Karpas-422 (cell line): ENCODE results near the gene EYA4. TPM values are rescaled to one million over a fixed set of nuclear protein-coding genes. Genes with fewer than 3 reads are reported as not detected.
"Not testable (repeated sequence)": the region's sequence is repeated elsewhere in the genome, so short reads cannot be mapped to it uniquely, and the experiment has no call there.

Source experiments
- DNase-seq: peaks from one replicate; pipeline ENCODE4 v3.0.0-alpha.2; 2015
- H2AFZ ChIP-seq: fragments of 200-600 bp; sonication (generic); 2 replicates; pipeline ENCODE4 v1.6.1; 2014; ENCODE audit warnings: antibody characterized with exemption, low read length, mixed read lengths
- H3K27ac ChIP-seq: fragments of 200-600 bp; sonication (generic); 2 replicates; pipeline ENCODE4 v1.5.1; 2014; ENCODE audit warnings: mild to moderate bottlenecking, low read length, moderate library complexity
- H3K27me3 ChIP-seq: fragments of 200-600 bp; sonication (generic); 2 replicates; pipeline ENCODE4 v1.6.1; 2014; ENCODE audit warnings: low read length, mixed read lengths
- H3K36me3 ChIP-seq: fragments of 200-600 bp; sonication (generic); 2 replicates; pipeline ENCODE4 v1.6.1; 2014; ENCODE audit warnings: low read length, mixed read lengths; ENCODE audit not compliant: insufficient read depth
- H3K4me1 ChIP-seq: fragments of 200-600 bp; sonication (generic); 2 replicates; pipeline ENCODE4 v1.6.1; 2014; ENCODE audit warnings: mild to moderate bottlenecking, low read length, mixed read lengths
- H3K4me2 ChIP-seq: fragments of 200-600 bp; sonication (generic); 2 replicates; pipeline ENCODE4 v1.6.1; 2014; ENCODE audit warnings: low read length, low read depth, mild to moderate bottlenecking; ENCODE audit not compliant: poor library complexity, severe bottlenecking
- H3K4me3 ChIP-seq: fragments of 200-600 bp; sonication (generic); 2 replicates; pipeline ENCODE4 v1.5.1; 2014; ENCODE audit warnings: mild to moderate bottlenecking, antibody characterized with exemption, low read length, mixed read lengths
- H3K79me2 ChIP-seq: fragments of 200-600 bp; sonication (generic); 2 replicates; pipeline ENCODE4 v1.6.1; 2014; ENCODE audit warnings: mild to moderate bottlenecking, low read length, mixed read lengths
- H3K9ac ChIP-seq: fragments of 200-600 bp; sonication (generic); 2 replicates; pipeline ENCODE4 v1.6.0; 2014; ENCODE audit warnings: low read length
- H3K9me2 ChIP-seq: fragments of 200-600 bp; sonication (generic), shearing (Covaris generic); replicated peaks from 2 replicates; pipeline ENCODE4 v1.6.0; 2014; ENCODE audit warnings: mild to moderate bottlenecking, low read length, moderate library complexity; ENCODE audit not compliant: insufficient read depth
- H3K9me3 ChIP-seq: fragments of 300-700, 200-600 bp; sonication (generic); 2 replicates; pipeline ENCODE4 v1.6.1; 2014; ENCODE audit warnings: low read length, mixed read lengths
- H4K20me1 ChIP-seq: fragments of 200-600 bp; sonication (generic); 2 replicates; pipeline ENCODE4 v1.6.1; 2014; ENCODE audit warnings: mild to moderate bottlenecking, antibody characterized with exemption, low read length, low read depth; ENCODE audit not compliant: insufficient read depth
- total RNA-seq: library from RNA; depleted of rRNA; stranded (reverse); fragments of >200 nt; shearing (Covaris generic); gene quantifications from 2 replicates; pipeline ENCODE4 v1.2.3, GENCODE V29; 2014; ENCODE audit warnings: low replicate concordance

The EYA4 gene
- total RNA-seq, 1 experiment from 2014 or later: not detected

- Histone ChIP-seq H3K4me3 (no peak overlapping the region), H3K4me2 (no peak overlapping the region), H3K27me3 (no peaks in the 10 kb centered on the region), H4K20me1 (no peaks in the 10 kb centered on the region), H3K9me3 (no peaks in the 10 kb centered on the region), H3K9ac (no peak overlapping the region), H3K27ac (no peak overlapping the region), H3K79me2 (no peaks in the 10 kb centered on the region), H3K9me2 (no peaks in the 10 kb centered on the region), H3K36me3 (no peaks in the 10 kb centered on the region), H2AFZ (no peak overlapping the region), H3K4me1 (no peaks in the 10 kb centered on the region)
- no peak for DNase-seq
Measured at GRCh38 chr6:133393891-133394290, 152.7 kb downstream of the EYA4 start.

- Histone ChIP-seq H3K9ac (no peak overlapping the region), H2AFZ (no peak overlapping the region), H3K79me2 (no peaks in the 10 kb centered on the region), H3K27me3 (no peaks in the 10 kb centered on the region), H3K4me1 (no peaks in the 10 kb centered on the region), H3K27ac (no peak overlapping the region), H3K4me2 (no peak overlapping the region), H3K9me3 (no peaks in the 10 kb centered on the region), H3K36me3 (no peaks in the 10 kb centered on the region), H3K9me2 (no peaks in the 10 kb centered on the region), H3K4me3 (no peak overlapping the region), H4K20me1 (no peaks in the 10 kb centered on the region)
- DNase-seq: no peak
Measured at GRCh38 chr6:133394630-133395029, 153.5 kb downstream of the EYA4 start.

- Histone ChIP-seq H4K20me1 (no peaks in the 10 kb centered on the region), H3K4me3 (no peak overlapping the region), H3K27ac (no peak overlapping the region), H3K27me3 (no peaks in the 10 kb centered on the region), H3K9me2 (no peaks in the 10 kb centered on the region), H3K4me1 (no peaks in the 10 kb centered on the region), H3K36me3 (no peaks in the 10 kb centered on the region), H3K79me2 (no peaks in the 10 kb centered on the region), H3K4me2 (no peak overlapping the region), H3K9me3 (no peaks in the 10 kb centered on the region), H3K9ac (no peak overlapping the region), H2AFZ (no peak overlapping the region)
- DNase-seq: no peak
Measured at GRCh38 chr6:133396233-133396983, 155.3 kb downstream of the EYA4 start.

GRCh38 chr6:133396984-133397348 is 155.8 kb downstream of the EYA4 start:
- Histone ChIP-seq H3K9ac (no peak overlapping the region), H3K27ac (no peak overlapping the region), H4K20me1 (no peaks in the 10 kb centered on the region), H3K36me3 (no peaks in the 10 kb centered on the region), H3K79me2 (no peaks in the 10 kb centered on the region), H3K9me3 (no peaks in the 10 kb centered on the region), H3K4me1 (no peaks in the 10 kb centered on the region), H3K9me2 (no peaks in the 10 kb centered on the region), H3K4me3 (no peak overlapping the region), H3K27me3 (no peaks in the 10 kb centered on the region), H3K4me2 (no peak overlapping the region), H2AFZ (no peak overlapping the region)
- no peak for DNase-seq

GRCh38 chr6:133397601-133398000 is 156.4 kb downstream of the EYA4 start:
- not testable (repeated sequence) for H3K9me3 ChIP-seq, H3K9ac ChIP-seq, H3K4me2 ChIP-seq, H3K4me3 ChIP-seq, H3K27ac ChIP-seq, H3K9me2 ChIP-seq, H2AFZ ChIP-seq, DNase-seq, H3K79me2 ChIP-seq, H3K4me1 ChIP-seq, H3K27me3 ChIP-seq, H4K20me1 ChIP-seq, H3K36me3 ChIP-seq

DNA sequence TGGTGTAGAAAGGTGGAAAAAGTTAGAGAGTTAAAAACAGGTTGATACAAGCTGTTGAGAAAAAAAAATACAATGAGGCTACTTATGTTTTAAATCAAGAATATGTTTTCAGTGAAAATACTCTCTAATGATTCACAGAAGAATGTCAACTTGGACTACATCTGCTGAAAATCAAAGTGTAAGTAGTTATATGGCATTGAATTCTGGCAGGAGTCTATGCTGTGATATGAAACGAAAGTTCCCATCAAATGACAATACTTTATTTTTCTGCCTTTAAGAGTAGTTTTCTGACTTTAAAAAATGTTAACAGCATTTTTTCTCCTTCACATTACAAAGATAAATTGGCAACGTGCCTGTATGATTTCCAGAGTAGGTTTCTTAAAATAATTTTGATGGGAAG is 158.3 kb downstream of the EYA4 start:
- no peak overlapping the region for H3K4me2 ChIP-seq
- no peaks in the 10 kb centered on the region for H4K20me1 ChIP-seq
- no peak overlapping the region for H3K4me3 ChIP-seq
- DNase-seq: no peak
- no peaks in the 10 kb centered on the region for H3K9me2 ChIP-seq
- H3K27me3 ChIP-seq: no peaks in the 10 kb centered on the region
- no peak overlapping the region for H2AFZ ChIP-seq
- H3K27ac ChIP-seq: no peak overlapping the region
- no peak overlapping the region for H3K9ac ChIP-seq
- H3K79me2 ChIP-seq: no peaks in the 10 kb centered on the region
- no peaks in the 10 kb centered on the region for H3K4me1 ChIP-seq
- no peaks in the 10 kb centered on the region for H3K9me3 ChIP-seq
- H3K36me3 ChIP-seq: no peaks in the 10 kb centered on the region

- no peak overlapping the region for H3K9ac ChIP-seq
- no peak overlapping the region for H3K4me2 ChIP-seq
- no peaks in the 10 kb centered on the region for H3K79me2 ChIP-seq
- no peak for DNase-seq
- no peaks in the 10 kb centered on the region for H4K20me1 ChIP-seq
- H3K27ac ChIP-seq: no peak overlapping the region
- no peak overlapping the region for H2AFZ ChIP-seq
- H3K36me3 ChIP-seq: no peaks in the 10 kb centered on the region
- no peaks in the 10 kb centered on the region for H3K4me1 ChIP-seq
- no peak overlapping the region for H3K4me3 ChIP-seq
- H3K9me3 ChIP-seq: no peaks in the 10 kb centered on the region
- no peaks in the 10 kb centered on the region for H3K27me3 ChIP-seq
- H3K9me2 ChIP-seq: no peaks in the 10 kb centered on the region
Measured at GRCh38 chr6:133404151-133404550, 163.0 kb downstream of the EYA4 start.

DNA sequence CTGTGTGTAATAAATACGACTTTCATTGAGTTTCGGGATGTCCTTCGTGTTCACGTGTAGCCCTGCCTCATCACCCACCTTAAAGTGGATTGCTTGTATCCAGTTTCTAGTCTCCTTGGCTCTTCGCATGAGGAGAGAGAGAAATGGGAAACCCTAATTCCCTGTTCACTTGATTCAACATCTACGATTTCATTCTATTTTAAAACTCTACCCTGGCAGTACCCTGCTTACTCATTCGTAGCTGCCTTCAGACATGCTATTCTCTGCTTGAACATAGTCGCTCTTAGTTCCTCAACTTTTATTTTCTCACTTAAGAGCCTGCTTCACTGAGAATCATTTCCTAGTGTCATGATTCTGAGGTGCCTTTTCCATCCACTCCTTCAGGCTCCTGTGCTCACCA is 163.6 kb downstream of the EYA4 start:
- no peaks in the 10 kb centered on the region for H3K79me2 ChIP-seq
- H3K9me2 ChIP-seq: no peaks in the 10 kb centered on the region
- no peaks in the 10 kb centered on the region for H4K20me1 ChIP-seq
- no peaks in the 10 kb centered on the region for H3K27me3 ChIP-seq
- no peaks in the 10 kb centered on the region for H3K9me3 ChIP-seq
- H3K9ac ChIP-seq: no peak overlapping the region
- H3K27ac ChIP-seq: no peak overlapping the region
- no peaks in the 10 kb centered on the region for H3K4me1 ChIP-seq
- no peak overlapping the region for H2AFZ ChIP-seq
- DNase-seq: no peak
- H3K4me2 ChIP-seq: no peak overlapping the region
- H3K36me3 ChIP-seq: no peaks in the 10 kb centered on the region
- H3K4me3 ChIP-seq: no peak overlapping the region
